Kidney epithelial cell (primary cell): ENCODE results near the gene USP17L22. TPM values are rescaled to one million over a fixed set of nuclear protein-coding genes. Genes with fewer than 3 reads are reported as not detected.

Experiments used
- total RNA-seq: library from RNA; depleted of rRNA; stranded (reverse); fragments of >200 nt; gene quantifications from 2 replicates; pipeline ENCODE4 v1.2.3, GENCODE V29; 2015

Gene USP17L22
- total RNA-seq, 1 donor from 2014 or later = not detected

Other genes starting within 250 kb of the USP17L22 start
- gene FAM90A26, start 97.2 kb upstream of the USP17L22 start, total RNA-seq = not detected in 2 replicates
- gene USP17L10, start 57.0 kb upstream of the USP17L22 start, total RNA-seq = not detected in 2 replicates
- gene USP17L11, start 52.2 kb upstream of the USP17L22 start, total RNA-seq = not detected in 2 replicates
- gene USP17L12, start 47.5 kb upstream of the USP17L22 start, total RNA-seq = not detected in 2 replicates
- not detected in 2 replicates for gene USP17L13, start 42.7 kb upstream of the USP17L22 start, total RNA-seq
- not detected in 2 replicates for gene USP17L15, start 33.2 kb upstream of the USP17L22 start, total RNA-seq
- gene USP17L17, start 23.7 kb upstream of the USP17L22 start, total RNA-seq = not detected in 2 replicates
- not detected in 2 replicates for gene USP17L18, start 19.0 kb upstream of the USP17L22 start, total RNA-seq
- not detected in 2 replicates for gene USP17L19, start 14.2 kb upstream of the USP17L22 start, total RNA-seq
- not detected in 2 replicates for gene USP17L20, start 9.5 kb upstream of the USP17L22 start, total RNA-seq
- gene USP17L21, start 4.7 kb upstream of the USP17L22 start, total RNA-seq = not detected in 2 replicates
- not detected in 2 replicates for gene USP17L24, start 57.5 kb downstream of the USP17L22 start, total RNA-seq
- gene USP17L25, start 62.3 kb downstream of the USP17L22 start, total RNA-seq = not detected in 2 replicates
- not detected in 2 replicates for gene USP17L26, start 67.0 kb downstream of the USP17L22 start, total RNA-seq
- not detected in 2 replicates for gene USP17L5, start 71.8 kb downstream of the USP17L22 start, total RNA-seq
- not detected in 2 replicates for gene USP17L27, start 76.5 kb downstream of the USP17L22 start, total RNA-seq
- gene USP17L28, start 81.3 kb downstream of the USP17L22 start, total RNA-seq = not detected in 2 replicates
- gene USP17L29, start 86.0 kb downstream of the USP17L22 start, total RNA-seq = not detected in 2 replicates
- gene USP17L30, start 95.5 kb downstream of the USP17L22 start, total RNA-seq = not detected in 2 replicates
- not detected in 2 replicates for gene DEFB131A, start 176.8 kb downstream of the USP17L22 start, total RNA-seq